NCI-H1436 (cell line): ENCODE data around the gene SPACA5.
"Not testable (repeated sequence)": the region's sequence is repeated elsewhere in the genome, so short reads cannot be mapped to it uniquely, and the experiment has no call there.

Experiments used
- DNase-seq: peaks from one replicate; lab custom pipeline; 2025; lab: John Stamatoyannopoulos, UW

SPACA5 gene

GRCh38 chrX:48006688-48007087 lies at the start of gene SPACA5:
Gene SPACA5 (plus strand): TSS chrX:48006988. CDS start chrX:48007803, 815 bp downstream.
- not testable (repeated sequence) for DNase-seq

GRCh38 chrX:47958206-47958605 lies 48.6 kb upstream of the SPACA5 start:
- DNase-seq, result not testable (repeated sequence)

GRCh38 chrX:47958761-47959342 lies 47.9 kb upstream of the SPACA5 start:
- no peak for DNase-seq

- DNase-seq, result no peak
Measured at GRCh38 chrX:47960406-47960805, 46.4 kb upstream of the SPACA5 start.

GRCh38 chrX:47961830-47962229 lies 45.0 kb upstream of the SPACA5 start:
- DNase-seq, result not testable (repeated sequence)

- DNase-seq, result not testable (repeated sequence)
Measured at GRCh38 chrX:47965526-47965925, 41.3 kb upstream of the SPACA5 start.

GRCh38 chrX:47973235-47973634 lies 33.6 kb upstream of the SPACA5 start:
- DNase-seq, result no peak

GRCh38 chrX:47976254-47977151 lies 30.3 kb upstream of the SPACA5 start:
- no peak for DNase-seq

GRCh38 chrX:47991263-47992094 lies 15.3 kb upstream of the SPACA5 start:
- no peak for DNase-seq

GRCh38 chrX:47992095-47992380 lies 14.8 kb upstream of the SPACA5 start:
- no peak for DNase-seq

- no peak for DNase-seq
Measured at GRCh38 chrX:47992669-47993068, 14.1 kb upstream of the SPACA5 start.

- DNase-seq, result no peak
Measured at GRCh38 chrX:48001260-48001659, 5.5 kb upstream of the SPACA5 start.

- no peak for DNase-seq
Measured at GRCh38 chrX:48002319-48002718, 4.5 kb upstream of the SPACA5 start.

GRCh38 chrX:48002929-48003328 lies 3.9 kb upstream of the SPACA5 start:
- DNase-seq, result no peak

- DNase-seq, result no peak
Measured at GRCh38 chrX:48003367-48003757, 3.4 kb upstream of the SPACA5 start.

GRCh38 chrX:48003758-48004457 lies 2.9 kb upstream of the SPACA5 start, which contains the start of gene ZNF182:
Gene ZNF182 (minus strand): TSS chrX:48003989. CDS start chrX:48002609, 1,380 bp downstream.
- peak; percentile 87 for DNase-seq

GRCh38 chrX:48009445-48009960 lies 2.7 kb downstream of the SPACA5 start:
- not testable (repeated sequence) for DNase-seq

GRCh38 chrX:48016583-48017310 lies 10.0 kb downstream of the SPACA5 start:
- not testable (repeated sequence) for DNase-seq

GRCh38 chrX:48019892-48020291 lies 13.1 kb downstream of the SPACA5 start:
- DNase-seq, result not testable (repeated sequence)

GRCh38 chrX:48020472-48020871 lies 13.7 kb downstream of the SPACA5 start:
- not testable (repeated sequence) for DNase-seq
